Measurements from ENCODE around the gene S100A2. TPM values are rescaled to one million over a fixed set of nuclear protein-coding genes. Genes with fewer than 3 reads are reported as not detected.
"Not testable (repeated sequence)": the region's sequence is repeated elsewhere in the genome, so short reads cannot be mapped to it uniquely, and the experiment has no call there.

The S100A2 gene
- total RNA-seq, 2 donors from 2014 or later, result not detected

- peaks cover 0 to 10% of the 10 kb centered on the region in 2 donors for H3K4me1 ChIP-seq
- no peak for DNase-seq (ENCODE audit: low spot score)
- no peaks in the 10 kb centered on the region for H3K27me3 ChIP-seq
- TF ChIP-seq, protein P1, sequence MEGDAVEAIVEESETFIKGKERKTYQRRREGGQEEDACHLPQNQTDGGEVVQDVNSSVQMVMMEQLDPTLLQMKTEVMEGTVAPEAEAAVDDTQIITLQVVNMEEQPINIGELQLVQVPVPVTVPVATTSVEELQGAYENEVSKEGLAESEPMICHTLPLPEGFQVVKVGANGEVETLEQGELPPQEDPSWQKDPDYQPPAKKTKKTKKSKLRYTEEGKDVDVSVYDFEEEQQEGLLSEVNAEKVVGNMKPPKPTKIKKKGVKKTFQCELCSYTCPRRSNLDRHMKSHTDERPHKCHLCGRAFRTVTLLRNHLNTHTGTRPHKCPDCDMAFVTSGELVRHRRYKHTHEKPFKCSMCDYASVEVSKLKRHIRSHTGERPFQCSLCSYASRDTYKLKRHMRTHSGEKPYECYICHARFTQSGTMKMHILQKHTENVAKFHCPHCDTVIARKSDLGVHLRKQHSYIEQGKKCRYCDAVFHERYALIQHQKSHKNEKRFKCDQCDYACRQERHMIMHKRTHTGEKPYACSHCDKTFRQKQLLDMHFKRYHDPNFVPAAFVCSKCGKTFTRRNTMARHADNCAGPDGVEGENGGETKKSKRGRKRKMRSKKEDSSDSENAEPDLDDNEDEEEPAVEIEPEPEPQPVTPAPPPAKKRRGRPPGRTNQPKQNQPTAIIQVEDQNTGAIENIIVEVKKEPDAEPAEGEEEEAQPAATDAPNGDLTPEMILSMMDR (IDR thresholded peaks at IDR 0.05), result no peak
- no peaks in the 10 kb centered on the region for H3K36me3 ChIP-seq
- no peaks in the 10 kb centered on the region for H3K9me3 ChIP-seq
- H3K27ac ChIP-seq, result no peak overlapping the region
- no peak overlapping the region for H3K4me3 ChIP-seq
Observed at GRCh38 chr1:153588482-153588881, 22.8 kb upstream of the S100A2 start.

GRCh38 chr1:153588033-153588432 is 22.4 kb upstream of the S100A2 start:
- H3K27ac ChIP-seq, H3K9me3 ChIP-seq: not testable (repeated sequence)

DNA sequence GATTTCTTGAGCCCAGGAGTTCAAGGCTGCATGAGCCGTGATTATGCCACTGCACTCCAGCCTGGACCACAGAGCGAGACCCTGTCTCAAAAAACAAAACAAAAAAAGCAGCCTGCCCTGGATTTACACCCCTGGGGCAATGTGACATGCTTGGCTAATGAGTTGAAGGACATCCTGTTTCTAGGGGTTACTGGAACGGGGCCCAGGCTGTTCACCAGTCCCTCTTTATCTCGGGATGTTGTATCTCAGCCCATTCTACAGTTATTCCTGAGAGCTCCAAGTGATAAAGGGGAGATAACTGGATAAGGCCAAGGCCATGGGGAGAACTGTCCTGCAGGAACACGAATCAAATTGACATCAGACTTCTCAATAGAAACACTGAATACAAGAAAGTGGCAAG is 21.7 kb upstream of the S100A2 start:
- Histone ChIP-seq H3K4me1 (peaks cover 0 to 10% of the 10 kb centered on the region in 2 donors), H3K36me3 (no peaks in the 10 kb centered on the region), H3K27me3 (no peaks in the 10 kb centered on the region), H3K9me3 (no peaks in the 10 kb centered on the region), H3K27ac (no peak overlapping the region), H3K4me3 (no peak overlapping the region)
- TF ChIP-seq, protein P1 (IDR thresholded peaks at IDR 0.05), result no peak
- DNase-seq (ENCODE audit: low spot score), result no peak

More at GRCh38 chr1:153588033-153588432, 22.4 kb upstream of the S100A2 start:
- H3K36me3 ChIP-seq; H3K4me3 ChIP-seq; H3K27me3 ChIP-seq; DNase-seq (ENCODE audit: low spot score): not testable (repeated sequence)
- peaks cover 0 to 10% of the 10 kb centered on the region in 2 donors for H3K4me1 ChIP-seq

DNA sequence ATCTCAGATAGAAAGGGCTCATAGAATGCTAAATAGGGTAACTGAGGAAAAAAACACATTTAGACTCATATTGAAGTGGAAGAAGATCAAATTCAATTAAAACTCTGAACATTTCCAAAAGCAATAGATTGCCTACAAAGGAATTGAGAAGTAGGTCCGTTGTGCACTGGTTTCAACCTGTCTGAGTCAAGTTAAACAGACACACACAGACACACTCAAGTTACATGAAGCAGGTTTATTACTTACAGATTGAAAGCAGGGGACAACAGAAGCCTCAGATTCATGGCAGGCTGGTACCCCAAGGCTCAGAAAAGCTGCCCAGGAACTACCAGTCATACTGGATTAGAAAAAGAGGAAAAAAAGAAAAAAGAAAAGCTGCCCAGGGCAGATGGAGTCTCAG is 20.7 kb upstream of the S100A2 start:
- Histone ChIP-seq H3K27ac (no peak overlapping the region), H3K4me1 (peaks cover 0 to 10% of the 10 kb centered on the region in 2 donors), H3K4me3 (no peak overlapping the region), H3K27me3 (no peaks in the 10 kb centered on the region), H3K36me3 (no peaks in the 10 kb centered on the region), H3K9me3 (no peaks in the 10 kb centered on the region)
- DNase-seq (ENCODE audit: low spot score), result no peak
- TF ChIP-seq, protein P1 (IDR thresholded peaks at IDR 0.05), result no peak

- Histone ChIP-seq H3K27ac (no peak overlapping the region), H3K36me3 (no peaks in the 10 kb centered on the region), H3K27me3 (no peaks in the 10 kb centered on the region), H3K9me3 (no peaks in the 10 kb centered on the region), H3K4me3 (no peak overlapping the region), H3K4me1 (peaks cover 0 to 10% of the 10 kb centered on the region in 2 donors)
- TF ChIP-seq, protein P1 (IDR thresholded peaks at IDR 0.05), result no peak
- no peak for DNase-seq (ENCODE audit: low spot score)
Observed at GRCh38 chr1:153585006-153585405, 19.4 kb upstream of the S100A2 start.

GRCh38 chr1:153583976-153584375 is 18.3 kb upstream of the S100A2 start:
- peaks cover 0 to 10% of the 10 kb centered on the region in 2 donors for H3K4me1 ChIP-seq
- TF ChIP-seq, protein P1 (IDR thresholded peaks at IDR 0.05), result no peak
- no peak for DNase-seq (ENCODE audit: low spot score)

GRCh38 chr1:153583514-153583913 is 17.9 kb upstream of the S100A2 start:
- H3K27ac ChIP-seq; DNase-seq (ENCODE audit: low spot score); H3K9me3 ChIP-seq; H3K36me3 ChIP-seq; H3K27me3 ChIP-seq; H3K4me3 ChIP-seq: not testable (repeated sequence)
- H3K4me1 ChIP-seq, result peaks cover 0 to 10% of the 10 kb centered on the region in 2 donors

More at GRCh38 chr1:153583976-153584375, 18.3 kb upstream of the S100A2 start:
- no peak overlapping the region for H3K4me3 ChIP-seq
- H3K27ac ChIP-seq, result no peak overlapping the region
- no peaks in the 10 kb centered on the region for H3K27me3 ChIP-seq
- H3K36me3 ChIP-seq, result no peaks in the 10 kb centered on the region
- H3K9me3 ChIP-seq, result no peaks in the 10 kb centered on the region

DNA sequence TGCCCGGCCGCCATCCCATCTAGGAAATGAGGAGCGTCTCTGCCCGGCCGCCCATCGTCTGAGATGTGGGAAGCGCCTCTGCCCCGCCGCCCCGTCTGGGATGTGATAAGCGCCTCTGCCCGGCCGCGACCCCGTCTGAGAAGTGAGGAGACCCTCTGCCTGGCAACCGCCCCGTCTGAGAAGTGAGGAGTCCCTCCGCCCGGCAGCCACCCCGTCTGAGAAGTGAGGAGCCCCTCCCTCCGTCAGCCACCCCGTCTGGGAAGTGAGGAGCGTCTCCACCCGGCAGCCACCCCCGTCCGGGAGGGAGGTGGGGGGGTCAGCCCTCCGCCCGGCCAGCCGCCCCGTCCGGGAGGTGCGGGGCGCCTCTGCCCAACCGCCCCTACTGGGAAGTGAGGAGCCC is 17.2 kb upstream of the S100A2 start:
- not testable (repeated sequence) for H3K9me3 ChIP-seq; H3K27me3 ChIP-seq; H3K4me3 ChIP-seq; H3K27ac ChIP-seq; DNase-seq (ENCODE audit: low spot score); H3K36me3 ChIP-seq
- peaks cover 0 to 10% of the 10 kb centered on the region in 2 donors for H3K4me1 ChIP-seq
